PC-3 (cell line): ENCODE results near the gene CEP170. TPM values are rescaled to one million over a fixed set of nuclear protein-coding genes. Genes with fewer than 3 reads are reported as not detected.

Source experiments
- ATAC-seq: fragments of 200-7000 bp; cut with Tn5 transposase; 2 replicates; pipeline ENCODE4 v1.9.1; 2020; ENCODE audit warnings: mild to moderate bottlenecking, moderate library complexity
- BruUV-seq: library from RNA; stranded (reverse); fragments of 400-500 nt; replicated peaks from 2 replicates; lab custom pipeline; 2021; lab: Mats Ljungman, UMichigan
- CTCF ChIA-PET: fragments of 300-600 bp; sonication (Branson Sonifier 250); formaldehyde crosslinking; loops from one replicate; lab custom pipeline; 2022; ENCODE audit warnings: antibody characterized with exemption; lab: Charles Lee
- POLR2A ChIA-PET: fragments of 300-600 bp; sonication (Branson Sonifier 250); formaldehyde crosslinking; loops from one replicate; lab custom pipeline; 2022; ENCODE audit warnings: antibody characterized with exemption; ENCODE audit not compliant: unreplicated experiment; lab: Charles Lee
- DNase-seq: peaks from one replicate; pipeline ENCODE4 v3.0.0-alpha.2; 2015
- H2AFZ ChIP-seq: fragments of 300-600 bp; sonication (generic); 2 replicates; pipeline ENCODE4 v1.6.0; 2016; ENCODE audit warnings: antibody characterized with exemption, low read length
- H3F3A ChIP-seq: fragments of 300-600 bp; sonication (generic); one replicate; pipeline ENCODE4 v1.6.0; 2017; ENCODE audit warnings: antibody characterized with exemption, low read length, control low read depth, mild to moderate bottlenecking; ENCODE audit not compliant: unreplicated experiment
- H3K27ac ChIP-seq: fragments of 300-600 bp; sonication (generic); 2 replicates; pipeline ENCODE4 v1.5.1; 2016; ENCODE audit warnings: mild to moderate bottlenecking, low read length
- H3K27me3 ChIP-seq: fragments of 300-600 bp; sonication (generic); 2 replicates; pipeline ENCODE4 v1.6.1; 2016; ENCODE audit warnings: low read length, mixed read lengths
- H3K36me3 ChIP-seq: fragments of 300-600 bp; sonication (generic); 2 replicates; pipeline ENCODE4 v1.6.1; 2016; ENCODE audit warnings: low read depth, mixed run types, low read length, mixed read lengths
- H3K4me1 ChIP-seq: fragments of 300-600 bp; sonication (generic); 2 replicates; pipeline ENCODE4 v1.5.1; 2016; ENCODE audit warnings: low read length; ENCODE audit not compliant: insufficient read depth
- H3K4me2 ChIP-seq: fragments of 300-600 bp; sonication (generic); 2 replicates; pipeline ENCODE4 v1.6.0; 2016; ENCODE audit warnings: low read length
- H3K4me3 ChIP-seq: fragments of 300-600 bp; sonication (generic); 2 replicates; pipeline ENCODE4 v1.5.1; 2016; ENCODE audit warnings: mild to moderate bottlenecking, low read length, mixed read lengths
- H3K79me2 ChIP-seq: fragments of 300-600 bp; sonication (generic); 2 replicates; pipeline ENCODE4 v1.6.1; 2017; ENCODE audit warnings: low read length, mixed read lengths
- H3K9ac ChIP-seq: fragments of 300-600 bp; sonication (generic); 2 replicates; pipeline ENCODE4 v1.6.0; 2016; ENCODE audit warnings: mild to moderate bottlenecking, low read length
- H3K9me2 ChIP-seq: fragments of 300-600 bp; sonication (generic); replicated peaks from 2 replicates; pipeline ENCODE4 v1.6.1; 2016; ENCODE audit warnings: mixed run types, low read length, mixed read lengths
- H3K9me3 ChIP-seq: fragments of 300-600 bp; sonication (generic); 2 replicates; pipeline ENCODE4 v1.6.1; 2016; ENCODE audit warnings: low read length, mixed read lengths
- H4K20me1 ChIP-seq: fragments of 300-600 bp; sonication (generic); 2 replicates; pipeline ENCODE4 v1.6.1; 2016; ENCODE audit warnings: low read length, mixed read lengths
- EZH2 ChIP-seq: fragments of 300-600 bp; sonication (generic); IDR thresholded peaks from one replicate; pipeline ENCODE4 v1.6.1; 2017; ENCODE audit warnings: antibody characterized with exemption, mild to moderate bottlenecking, low read length; ENCODE audit not compliant: unreplicated experiment
- EZH2phosphoT487 ChIP-seq: fragments of 300-600 bp; sonication (generic); IDR thresholded peaks from 2 replicates; pipeline ENCODE4 v1.6.1; 2018; ENCODE audit warnings: mild to moderate bottlenecking, antibody characterized with exemption, low read length, borderline replicate concordance
- intact Hi-C: fragments of 100-400 bp; cut with micrococcal nuclease; formaldehyde crosslinking; loops from 2 replicates; pipeline ENCODE4 v1.9.0; 2023
- total RNA-seq: library from RNA; depleted of rRNA; stranded (reverse); fragments of >200 nt; gene quantifications from 2 replicates; pipeline ENCODE4 v1.2.3, GENCODE V29; 2014
- TF ChIP-seq, protein P1 (sequence below): fragments of 300-600 bp; sonication (generic); conservative IDR thresholded peaks from 2 replicates; pipeline ENCODE4 v1.5.1; 2017; ENCODE audit warnings: antibody characterized with exemption, low read depth, mild to moderate bottlenecking, low read length

The CEP170 gene
- total RNA-seq, 1 experiment from 2014 or later = 65.3 TPM

DNA sequence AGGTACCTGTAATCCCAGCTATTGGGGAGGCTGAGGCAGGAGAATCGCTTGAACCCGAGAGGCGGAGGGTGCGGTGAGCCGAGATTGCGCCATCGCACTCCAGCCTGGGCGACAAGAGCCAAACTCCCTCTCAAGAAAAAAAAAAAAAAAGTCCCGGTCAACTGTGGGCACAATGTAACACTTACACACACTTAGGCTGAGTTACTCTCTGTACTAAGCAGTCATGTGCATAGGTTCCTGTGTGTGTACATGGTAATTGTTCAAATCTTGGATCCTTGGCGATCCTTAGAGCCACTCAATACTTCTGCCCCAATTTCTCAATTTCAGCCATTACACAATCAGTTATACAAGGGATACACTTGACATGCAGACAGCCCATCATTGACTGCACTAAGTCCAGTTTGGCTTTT is 12.4 kb upstream of the CEP170 start:
- Histone ChIP-seq H3K9me2 (no peaks in the 10 kb centered on the region), H3K4me3 (peak overlapping the region; percentile 50), H3K79me2 (peaks cover 37% of the 10 kb centered on the region), H3K4me2 (peak overlapping the region; percentile 73), H3K9ac (peak overlapping the region; percentile 42), H3K27ac (peak overlapping the region; percentile 87), H4K20me1 (no peaks in the 10 kb centered on the region), H3K27me3 (no peaks in the 10 kb centered on the region), H2AFZ (peak overlapping the region; percentile 62), H3K4me1 (peaks cover 46% of the 10 kb centered on the region), H3F3A (peaks cover 18% of the 10 kb centered on the region), H3K36me3 (peaks cover 11% of the 10 kb centered on the region), H3K9me3 (no peaks in the 10 kb centered on the region)
- peak; percentile 51 for DNase-seq
- ChIA-PET POLR2A (no interaction called here), CTCF (no interaction called here)
- no TSS peak for BruUV-seq
- intact Hi-C loops = no loop called here
- TF ChIP-seq EZH2phosphoT487 = no peak
- no peak for TF ChIP-seq EZH2
- TF ChIP-seq, protein P1, sequence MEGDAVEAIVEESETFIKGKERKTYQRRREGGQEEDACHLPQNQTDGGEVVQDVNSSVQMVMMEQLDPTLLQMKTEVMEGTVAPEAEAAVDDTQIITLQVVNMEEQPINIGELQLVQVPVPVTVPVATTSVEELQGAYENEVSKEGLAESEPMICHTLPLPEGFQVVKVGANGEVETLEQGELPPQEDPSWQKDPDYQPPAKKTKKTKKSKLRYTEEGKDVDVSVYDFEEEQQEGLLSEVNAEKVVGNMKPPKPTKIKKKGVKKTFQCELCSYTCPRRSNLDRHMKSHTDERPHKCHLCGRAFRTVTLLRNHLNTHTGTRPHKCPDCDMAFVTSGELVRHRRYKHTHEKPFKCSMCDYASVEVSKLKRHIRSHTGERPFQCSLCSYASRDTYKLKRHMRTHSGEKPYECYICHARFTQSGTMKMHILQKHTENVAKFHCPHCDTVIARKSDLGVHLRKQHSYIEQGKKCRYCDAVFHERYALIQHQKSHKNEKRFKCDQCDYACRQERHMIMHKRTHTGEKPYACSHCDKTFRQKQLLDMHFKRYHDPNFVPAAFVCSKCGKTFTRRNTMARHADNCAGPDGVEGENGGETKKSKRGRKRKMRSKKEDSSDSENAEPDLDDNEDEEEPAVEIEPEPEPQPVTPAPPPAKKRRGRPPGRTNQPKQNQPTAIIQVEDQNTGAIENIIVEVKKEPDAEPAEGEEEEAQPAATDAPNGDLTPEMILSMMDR = no peak
- peak; percentile 1; the same call in 1 of the 2 replicates for ATAC-seq

DNA sequence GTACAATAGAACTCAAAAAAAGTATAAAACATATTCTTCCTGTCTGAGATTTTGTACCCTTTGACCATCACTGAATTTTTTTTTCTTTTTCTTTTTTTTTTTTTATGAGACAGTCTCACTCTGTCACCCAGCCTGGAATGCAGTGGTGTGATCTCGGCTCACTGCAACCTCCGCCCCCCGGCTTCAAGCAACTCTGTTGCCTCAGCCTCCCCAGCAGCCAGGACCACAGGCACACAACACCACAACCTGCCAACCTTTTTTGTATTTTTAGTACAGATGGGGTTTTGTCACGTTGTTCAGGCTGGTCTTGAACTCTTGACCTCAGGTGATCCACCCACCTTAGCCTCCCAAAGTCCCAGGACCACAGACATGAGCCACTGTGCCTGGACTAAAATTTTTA is 11.2 kb upstream of the CEP170 start:
- Histone ChIP-seq H3K4me2 (no peak overlapping the region), H3K9me3 (no peaks in the 10 kb centered on the region), H3F3A (peaks cover 18% of the 10 kb centered on the region), H3K9ac (no peak overlapping the region), H2AFZ (no peak overlapping the region), H3K27ac (no peak overlapping the region), H3K4me3 (no peak overlapping the region), H3K79me2 (peaks cover 37% of the 10 kb centered on the region), H4K20me1 (no peaks in the 10 kb centered on the region), H3K27me3 (no peaks in the 10 kb centered on the region), H3K36me3 (peaks cover 3% of the 10 kb centered on the region), H3K4me1 (peaks cover 46% of the 10 kb centered on the region), H3K9me2 (no peaks in the 10 kb centered on the region)
- POLR2A ChIA-PET = no interaction called here
- intact Hi-C loops = no loop called here
- no peak for DNase-seq
- no peak for ATAC-seq
- BruUV-seq = no TSS peak
- CTCF ChIA-PET = no interaction called here
- TF ChIP-seq EZH2 = no peak
- no peak for TF ChIP-seq EZH2phosphoT487
- TF ChIP-seq, protein P1 = no peak

- ChIA-PET CTCF (no interaction called here), POLR2A (no interaction called here)
- Histone ChIP-seq H3K4me2 (peak overlapping the region; percentile 1), H3K27me3 (no peaks in the 10 kb centered on the region), H3K4me3 (no peak overlapping the region), H3K36me3 (no peaks in the 10 kb centered on the region), H3K9me2 (no peaks in the 10 kb centered on the region), H4K20me1 (no peaks in the 10 kb centered on the region), H3K27ac (peak overlapping the region; percentile 24), H3K79me2 (peaks cover 38% of the 10 kb centered on the region), H3F3A (peaks cover 18% of the 10 kb centered on the region), H3K4me1 (peaks cover 42% of the 10 kb centered on the region), H3K9ac (no peak overlapping the region), H2AFZ (0 out of 2 replicates have a peak overlapping the region, but pooled peaks have one; percentile 19), H3K9me3 (no peaks in the 10 kb centered on the region)
- intact Hi-C loops = no loop called here
- peak; percentile 9; the same call in 1 of the 2 replicates for ATAC-seq
- peak; percentile 64 for DNase-seq
- no peak for TF ChIP-seq EZH2
- no peak for TF ChIP-seq EZH2phosphoT487
- TF ChIP-seq, protein P1 = no peak
- no TSS peak for BruUV-seq
Measured at GRCh38 chr1:243264717-243265116, 9.6 kb upstream of the CEP170 start.
